ENCODE data around the gene ASIP. TPM values are rescaled to one million over a fixed set of nuclear protein-coding genes. Genes with fewer than 3 reads are reported as not detected.

ASIP gene
- total and polyA plus RNA-seq, 2 of the 13 experiments (the other 11 are each of a cell fraction or from before 2014, with no cell fraction given): not detected

- no peak overlapping the region for H3K9ac ChIP-seq (ENCODE audit: insufficient read depth, low read depth, low read length)
- intact Hi-C loops (cut with micrococcal nuclease; ENCODE audit: unreplicated experiment): no loop called here
- H3K79me2 ChIP-seq (ENCODE audit: insufficient read depth, low read length): no peaks in the 10 kb centered on the region
- peaks cover 2 to 55% of the 10 kb centered on the region in 2 experiments; a peak in 3 of 5 replicates for H3K27me3 ChIP-seq (ENCODE audit: control insufficient read depth in 1 of 2, insufficient read depth in 2 of 2, low read length in 2 of 2)
- H3K4me1 ChIP-seq (ENCODE audit: insufficient read depth, low read length): no peaks in the 10 kb centered on the region
- no peak overlapping the region for H3K4me2 ChIP-seq (ENCODE audit: low read depth, low read length)
- TF ChIP-seq CREBL2 (CRISPR knock-in tag; IDR thresholded peaks at IDR 0.05; ENCODE audit: borderline replicate concordance): no peak
- TF ChIP-seq ZSCAN22 (CRISPR knock-in tag; IDR thresholded peaks at IDR 0.05): no peak
- TF ChIP-seq ZNF451 (CRISPR knock-in tag; IDR thresholded peaks at IDR 0.05): no peak
- TF ChIP-seq ZNF800 (CRISPR knock-in tag; IDR thresholded peaks at IDR 0.05): no peak
- no peak for TF ChIP-seq CENPBD1 (CRISPR knock-in tag; IDR thresholded peaks at IDR 0.05; ENCODE audit: borderline replicate concordance, low read depth)
- no peak for TF ChIP-seq ETV6 (CRISPR knock-in tag; conservative IDR thresholded peaks at IDR 0.05)
- no peak for TF ChIP-seq ZNF512B (CRISPR knock-in tag; IDR thresholded peaks at IDR 0.05; ENCODE audit: borderline replicate concordance)
- no peak for TF ChIP-seq JDP2 (CRISPR knock-in tag; IDR thresholded peaks at IDR 0.05; ENCODE audit: borderline replicate concordance)
- no peak for TF ChIP-seq NCOR1 (IDR thresholded peaks at IDR 0.05; ENCODE audit: borderline replicate concordance, low read length)
- TF ChIP-seq PAX8 (CRISPR knock-in tag; IDR thresholded peaks at IDR 0.05; ENCODE audit: borderline replicate concordance): no peak
- H3K9me3 ChIP-seq (ENCODE audit: low read length): no peaks in the 10 kb centered on the region
- WGBS (ENCODE audit: low lambda C conversion rate): 14% methylated on average over 3 of the region's 3 CpGs
- FAIRE-seq (no peak), DNase-seq (ENCODE audit: low spot score) (no peak), ATAC-seq (no peak)
- ChIA-PET CTCF (ENCODE audit: low intra/inter-chr PET ratio, low total read pairs) (no interaction called here), POLR2A (no interaction called here)
- BruUV-seq (replicated peaks): no TSS peak
- no peak overlapping the region for H3K4me3 ChIP-seq (replicated peaks in 1 of 3; ENCODE audit: insufficient read depth in 1 of 3, low read depth in 2 of 3, low read length in 3 of 3)
- no peak overlapping the region for H3K27ac ChIP-seq (ENCODE audit: extremely low read length, insufficient read depth, low read length)
- in situ Hi-C loops (cut with HindIII; ENCODE audit: extremely low pct_ligation_motif_present, low pct_unique_long_range_greater_than_20kb): no loop called here
- H2AFZ ChIP-seq (ENCODE audit: low read length): no peak overlapping the region
- H3K36me3 ChIP-seq (replicated peaks in 1 of 2; ENCODE audit: control insufficient read depth in 1 of 2, insufficient read depth in 2 of 2, low read length in 2 of 2): no peaks in the 10 kb centered on the region
- no peaks in the 10 kb centered on the region for H4K20me1 ChIP-seq (ENCODE audit: insufficient read depth, low read length)
These were observed 48.2 kb upstream of the ASIP start for GRCh38 chr20:34193051-34193450.

Measured in HepG2 (cell line).